CD4-positive, CD25-positive, alpha-beta regulatory T cell (primary cell): ENCODE measurements around the gene PRKAG2. TPM values are rescaled to one million over a fixed set of nuclear protein-coding genes. Genes with fewer than 3 reads are reported as not detected.
"Not testable (repeated sequence)": the region's sequence is repeated elsewhere in the genome, so short reads cannot be mapped to it uniquely, and the experiment has no call there.

ENCODE experiments used
- ATAC-seq, 2 donors: fragments of 150-1000 bp; cut with Tn5 transposase; one replicate each; pipeline ENCODE4 v1.10.0; 2021; ENCODE audit warnings: low read depth in 2 of 2, moderate number of reproducible peaks in 2 of 2, moderate library complexity in 1 of 2
- DNase-seq, 3 donors: peaks; one replicate each; pipeline versions ENCODE4 v3.0.0 to v3.0.0-alpha.2; 2012 to 2022; ENCODE audit warnings: mixed read lengths in 1 of 3
- H3K27ac ChIP-seq: one replicate; pipeline ENCODE4 v1.7.0; 2013; ENCODE audit warnings: mild to moderate bottlenecking, low read length; ENCODE audit not compliant: insufficient read depth, poor library complexity, severe bottlenecking
- H3K27me3 ChIP-seq: one replicate; pipeline ENCODE4 v1.7.0; 2013; ENCODE audit warnings: low read length; ENCODE audit not compliant: control insufficient read depth, insufficient read depth
- H3K36me3 ChIP-seq: one replicate; pipeline ENCODE4 v1.7.0; 2013; ENCODE audit warnings: mild to moderate bottlenecking, low read length, moderate library complexity; ENCODE audit not compliant: control insufficient read depth, insufficient read depth
- H3K4me1 ChIP-seq: 2 replicates; pipeline ENCODE4 v1.7.0; 2013; ENCODE audit warnings: mild to moderate bottlenecking, low read length; ENCODE audit not compliant: insufficient read depth, control insufficient read depth, poor library complexity, severe bottlenecking
- H3K4me3 ChIP-seq: one replicate; pipeline ENCODE4 v1.7.0; 2013; ENCODE audit warnings: low read depth, mild to moderate bottlenecking, low read length, moderate library complexity
- H3K9me3 ChIP-seq, 2 experiments: 1 replicate in 1 of 2; 2 replicates in 1 of 2; pipeline ENCODE4 v1.7.0; 2013; ENCODE audit warnings: low read length in 2 of 2, mild to moderate bottlenecking in 1 of 2, moderate library complexity in 1 of 2; ENCODE audit not compliant: control insufficient read depth in 2 of 2
- H3K27ac Mint-ChIP-seq, 3 donors: one replicate each; pipeline ENCODE4 v1.8.0; 2020 to 2022; ENCODE audit warnings: mild to moderate bottlenecking in 3 of 3, mixed read lengths in 3 of 3, moderate library complexity in 2 of 3
- H3K27me3 Mint-ChIP-seq: one replicate; pipeline ENCODE4 v1.8.0; 2022; ENCODE audit warnings: mild to moderate bottlenecking, mixed read lengths
- H3K36me3 Mint-ChIP-seq: one replicate; pipeline ENCODE4 v1.8.0; 2020; ENCODE audit warnings: mixed read lengths
- H3K4me1 Mint-ChIP-seq, 4 donors: one replicate each; pipeline ENCODE4 v1.8.0; 2020 to 2022; ENCODE audit warnings: mixed read lengths in 4 of 4, mild to moderate bottlenecking in 1 of 4
- H3K4me3 Mint-ChIP-seq, 4 donors: one replicate each; pipeline ENCODE4 v1.8.0; 2020 to 2022; ENCODE audit warnings: mild to moderate bottlenecking in 4 of 4, mixed read lengths in 4 of 4, moderate library complexity in 3 of 4
- H3K9me3 Mint-ChIP-seq, 7 donors: one replicate each; pipeline ENCODE4 v1.8.0; 2020 to 2022; ENCODE audit warnings: mixed read lengths in 7 of 7, mild to moderate bottlenecking in 3 of 7, moderate library complexity in 2 of 7
- polyA plus RNA-seq, 4 donors: library from polyadenylated mRNA; unstranded; fragments of 300-500 nt; fragmentation: Illumina TruSeq; gene quantifications; one replicate each; pipeline ENCODE4 v1.2.3, GENCODE V29; 2021
- total RNA-seq: library from RNA; stranded (reverse); gene quantifications from one replicate; pipeline ENCODE4 v1.2.3, GENCODE V29; 2022

Gene PRKAG2
- total and polyA plus RNA-seq, 5 donors from 2014 or later, result 19.9 to 43.0 (median 26.1) TPM

DNA sequence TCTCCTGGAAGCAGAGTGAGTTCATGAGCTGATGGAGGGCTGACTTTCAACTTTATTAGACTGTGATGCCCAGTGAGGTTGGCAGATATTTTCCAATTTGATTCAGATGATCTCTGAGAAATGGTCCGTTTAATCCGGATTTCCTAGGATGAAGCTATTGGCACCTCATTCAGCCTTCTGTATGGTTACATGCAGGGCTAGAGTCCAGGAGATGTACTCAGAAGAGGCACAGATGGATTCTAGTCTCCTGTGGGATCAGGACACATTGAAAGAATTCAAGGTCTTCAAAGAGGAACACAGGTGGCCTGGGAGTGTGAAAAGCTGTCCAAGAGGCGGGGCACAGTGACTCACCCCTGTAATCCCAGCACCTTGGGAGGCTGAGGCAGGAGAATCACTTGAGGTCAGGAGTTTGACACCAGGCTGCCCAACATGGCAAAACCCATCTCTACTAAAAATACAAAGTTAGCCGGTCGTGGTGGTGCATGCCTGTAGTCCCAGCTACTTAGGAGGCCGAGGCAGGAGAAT lies 334.2 kb downstream of the PRKAG2 start:
- DNase-seq (no peak), ATAC-seq (no peak)
- Histone ChIP-seq H3K27ac (no peak overlapping the region), H3K4me3 (no peak overlapping the region), H3K36me3 (no peaks in the 10 kb centered on the region), H3K9me3 (no peaks in the 10 kb centered on the region), H3K27me3 (peaks cover 5% of the 10 kb centered on the region), H3K4me1 (peaks cover 7% of the 10 kb centered on the region)
- H3K27me3 Mint-ChIP-seq, result peaks cover 45% of the 10 kb centered on the region
- peaks cover 0 to 16% (median 12%) of the 10 kb centered on the region in 4 donors for H3K4me1 Mint-ChIP-seq
- peaks cover 0 to 2% (median 0%) of the 10 kb centered on the region in 7 donors for H3K9me3 Mint-ChIP-seq
- H3K4me3 Mint-ChIP-seq, result no peak overlapping the region
- H3K36me3 Mint-ChIP-seq, result no peaks in the 10 kb centered on the region
- H3K27ac Mint-ChIP-seq, result no peak overlapping the region

DNA sequence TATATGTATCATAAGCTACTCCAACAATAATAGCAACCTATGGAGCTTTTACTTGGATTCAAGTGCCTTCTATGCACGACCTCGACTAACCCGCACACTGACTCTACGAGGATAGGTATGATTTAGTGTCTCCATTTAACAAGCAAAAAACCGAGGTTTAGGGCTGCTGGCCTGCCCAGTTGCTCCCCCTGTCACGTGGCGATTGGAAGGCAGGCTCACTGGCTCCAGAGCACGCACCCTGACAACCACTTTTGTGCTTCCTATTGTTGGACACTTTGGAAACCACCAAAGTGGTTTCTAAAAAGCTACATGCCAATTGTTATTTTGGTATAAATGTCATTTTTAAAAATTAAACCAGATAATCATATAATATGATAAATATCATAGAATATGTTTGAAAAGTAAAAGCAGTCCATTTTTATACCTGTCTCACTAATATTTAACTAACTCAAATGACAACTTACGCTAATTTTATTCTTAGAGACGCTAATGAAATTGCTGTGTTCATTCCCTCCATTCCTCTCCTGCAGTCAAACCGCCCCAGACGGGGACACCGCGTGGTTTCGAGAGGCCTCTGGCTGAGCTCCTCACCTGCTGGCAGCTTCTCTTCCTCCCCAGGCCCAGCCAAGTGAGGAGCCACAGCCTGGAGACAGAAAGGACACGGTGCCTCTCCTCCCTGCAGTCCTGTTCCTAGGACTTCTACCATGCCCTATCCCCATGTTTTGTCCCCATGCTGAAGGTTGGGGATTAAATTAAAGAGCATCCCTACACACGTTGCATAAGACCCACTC lies 335.0 kb downstream of the PRKAG2 start:
- H3K4me1 Mint-ChIP-seq, result peaks cover 0 to 12% (median 8%) of the 10 kb centered on the region in 4 donors
- Histone ChIP-seq H3K4me1 (peaks cover 4% of the 10 kb centered on the region), H3K27ac (no peak overlapping the region), H3K36me3 (no peaks in the 10 kb centered on the region), H3K4me3 (no peak overlapping the region), H3K27me3 (peaks cover 5% of the 10 kb centered on the region), H3K9me3 (no peaks in the 10 kb centered on the region)
- peaks cover 2% of the 10 kb centered on the region for H3K36me3 Mint-ChIP-seq
- ATAC-seq, result no peak
- no peak overlapping the region for H3K27ac Mint-ChIP-seq
- H3K27me3 Mint-ChIP-seq, result peaks cover 47% of the 10 kb centered on the region
- H3K9me3 Mint-ChIP-seq, result peaks cover 0 to 2% (median 0%) of the 10 kb centered on the region in 7 donors
- H3K4me3 Mint-ChIP-seq, result no peak overlapping the region
- no peak for DNase-seq

DNA sequence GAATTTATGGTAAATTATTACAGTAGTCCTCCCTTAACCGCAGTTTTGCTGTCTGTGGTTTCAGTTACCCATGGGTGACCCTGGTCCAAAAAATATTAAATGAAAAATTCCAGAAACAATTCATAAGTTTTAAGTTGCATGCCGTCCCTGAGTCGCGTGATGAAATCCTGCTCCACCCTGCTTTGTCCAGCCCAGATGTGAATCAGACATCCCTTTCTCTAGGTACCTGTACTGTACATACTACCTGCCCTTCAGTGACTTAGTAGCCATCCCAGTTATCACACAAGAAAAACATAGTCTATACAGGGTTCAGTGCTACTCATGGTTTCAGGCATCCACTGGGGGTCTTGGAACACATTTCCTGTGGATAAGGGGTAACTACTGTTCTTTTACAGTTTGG lies 336.8 kb downstream of the PRKAG2 start:
- Mint-ChIP-seq H3K4me1 (peaks cover 0 to 7% (median 3%) of the 10 kb centered on the region in 4 donors), H3K4me3 (no peak overlapping the region), H3K36me3 (peaks cover 3% of the 10 kb centered on the region), H3K27me3 (peaks cover 44% of the 10 kb centered on the region), H3K27ac (no peak overlapping the region), H3K9me3 (peaks cover 0 to 4% (median 0%) of the 10 kb centered on the region in 7 donors)
- DNase-seq (no peak), ATAC-seq (no peak)
- Histone ChIP-seq H3K27ac (no peak overlapping the region), H3K4me1 (no peaks in the 10 kb centered on the region), H3K4me3 (no peak overlapping the region), H3K9me3 (peaks cover 0 to 4% of the 10 kb centered on the region in 2 experiments), H3K27me3 (peaks cover 5% of the 10 kb centered on the region), H3K36me3 (no peaks in the 10 kb centered on the region)

DNA sequence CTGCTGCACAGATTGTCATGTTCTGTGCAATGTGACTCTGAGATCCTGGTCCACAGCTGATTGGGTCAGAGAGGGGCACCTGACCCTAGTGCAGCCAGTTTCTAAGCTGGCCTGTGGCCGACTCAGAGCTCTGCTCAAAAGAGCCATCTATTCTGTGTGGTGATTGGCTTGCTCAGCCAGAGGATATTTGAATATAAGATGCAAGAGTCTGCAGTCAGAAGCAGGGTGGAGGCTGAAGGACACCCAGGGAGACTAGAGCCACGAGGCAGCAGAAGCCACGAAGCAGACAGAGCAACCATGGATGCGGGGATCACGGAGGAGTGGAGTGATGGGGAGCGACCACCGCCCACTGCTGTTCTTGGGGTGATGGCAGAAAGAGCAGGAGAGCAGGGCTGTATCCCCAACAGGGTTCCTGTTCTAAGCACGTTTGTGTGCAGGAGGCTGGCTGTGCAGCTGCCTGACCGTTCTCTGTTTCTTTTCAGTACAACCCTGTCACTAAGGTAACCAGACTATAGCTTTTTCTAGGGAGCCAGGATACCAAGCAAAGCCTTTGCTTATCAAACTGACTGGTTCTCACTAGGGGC lies 337.7 kb downstream of the PRKAG2 start:
- peaks cover 0 to 4% (median 0%) of the 10 kb centered on the region in 7 donors for H3K9me3 Mint-ChIP-seq
- H3K36me3 Mint-ChIP-seq, result peaks cover 3% of the 10 kb centered on the region
- H3K27me3 ChIP-seq, result peaks cover 5% of the 10 kb centered on the region
- H3K4me3 Mint-ChIP-seq, result no peak overlapping the region
- H3K4me3 ChIP-seq, result no peak overlapping the region
- no peak overlapping the region for H3K27ac Mint-ChIP-seq
- H3K27ac ChIP-seq, result no peak overlapping the region
- H3K36me3 ChIP-seq, result no peaks in the 10 kb centered on the region
- H3K27me3 Mint-ChIP-seq, result peaks cover 37% of the 10 kb centered on the region
- DNase-seq (no peak), ATAC-seq (no peak)
- H3K4me1 Mint-ChIP-seq, result peaks cover 0 to 7% (median 3%) of the 10 kb centered on the region in 4 donors
- H3K4me1 ChIP-seq, result no peaks in the 10 kb centered on the region
- H3K9me3 ChIP-seq, result peaks cover 0 to 4% of the 10 kb centered on the region in 2 experiments

DNA sequence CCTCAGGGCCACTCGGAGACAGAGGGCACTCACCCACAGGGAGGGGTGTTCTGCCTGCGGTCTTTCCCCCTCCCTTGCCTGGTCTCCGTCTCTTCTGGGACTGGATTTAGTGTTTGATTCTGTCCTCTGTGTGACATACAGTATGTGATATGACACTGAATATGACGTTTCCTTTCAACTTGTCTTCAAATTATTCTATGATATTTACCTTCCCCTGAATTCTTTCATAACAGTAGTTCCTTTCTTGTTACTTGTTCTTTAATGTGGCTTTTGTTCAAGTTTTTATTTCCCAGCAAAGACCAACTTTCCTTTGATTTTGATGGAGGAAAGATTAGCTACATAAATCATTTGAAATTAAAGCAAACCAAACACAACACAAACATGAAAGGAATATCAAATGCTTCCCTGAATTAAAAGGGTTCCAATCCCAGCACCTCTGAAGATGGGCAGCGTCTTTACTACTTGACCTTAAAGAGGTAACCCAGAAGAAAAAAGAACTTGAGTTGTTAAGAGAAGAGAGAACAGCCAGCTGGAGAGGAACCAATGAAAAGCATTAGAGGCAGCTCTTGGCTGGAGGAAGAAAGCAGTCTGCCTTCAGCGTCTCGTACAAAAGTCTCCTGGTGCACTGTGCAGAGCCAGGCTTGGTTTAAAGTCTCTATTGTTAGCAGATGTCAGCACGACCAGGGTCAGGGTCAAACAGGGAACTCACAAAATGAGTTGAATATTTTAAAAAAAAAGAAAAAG lies 338.9 kb downstream of the PRKAG2 start:
- Histone ChIP-seq H3K4me1 (no peaks in the 10 kb centered on the region), H3K27me3 (peaks cover 5% of the 10 kb centered on the region), H3K27ac (no peak overlapping the region), H3K36me3 (no peaks in the 10 kb centered on the region), H3K4me3 (no peak overlapping the region), H3K9me3 (peaks cover 0 to 4% of the 10 kb centered on the region in 2 experiments)
- ATAC-seq, result no peak
- H3K27ac Mint-ChIP-seq, result no peak overlapping the region
- H3K36me3 Mint-ChIP-seq, result peaks cover 3% of the 10 kb centered on the region
- peaks cover 39% of the 10 kb centered on the region for H3K27me3 Mint-ChIP-seq
- DNase-seq, result no peak
- H3K4me3 Mint-ChIP-seq, result no peak overlapping the region
- peaks cover 0 to 7% (median 3%) of the 10 kb centered on the region in 4 donors for H3K4me1 Mint-ChIP-seq
- peaks cover 0 to 4% (median 0%) of the 10 kb centered on the region in 7 donors for H3K9me3 Mint-ChIP-seq

DNA sequence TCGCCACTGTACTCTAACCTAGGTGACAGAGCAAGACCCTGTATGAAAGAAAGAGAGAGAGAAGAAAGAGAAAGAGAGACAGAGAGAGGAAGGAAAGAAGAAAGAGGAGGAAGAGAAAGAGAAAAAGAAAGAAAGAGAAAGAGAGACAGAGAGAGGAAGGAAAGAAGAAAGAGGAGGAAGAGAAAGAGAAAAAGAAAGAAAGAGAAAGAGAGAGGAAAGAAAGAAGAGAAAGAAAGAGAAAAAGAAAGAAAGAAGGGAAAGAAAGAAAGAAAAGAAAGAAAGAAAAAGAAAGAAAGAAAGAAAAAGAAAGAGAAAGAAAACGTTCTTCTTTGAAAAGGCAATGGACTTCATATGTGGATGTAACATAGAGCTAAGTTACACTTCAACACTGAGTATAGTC lies 340.7 kb downstream of the PRKAG2 start:
- not testable (repeated sequence) for H3K27ac ChIP-seq

DNA sequence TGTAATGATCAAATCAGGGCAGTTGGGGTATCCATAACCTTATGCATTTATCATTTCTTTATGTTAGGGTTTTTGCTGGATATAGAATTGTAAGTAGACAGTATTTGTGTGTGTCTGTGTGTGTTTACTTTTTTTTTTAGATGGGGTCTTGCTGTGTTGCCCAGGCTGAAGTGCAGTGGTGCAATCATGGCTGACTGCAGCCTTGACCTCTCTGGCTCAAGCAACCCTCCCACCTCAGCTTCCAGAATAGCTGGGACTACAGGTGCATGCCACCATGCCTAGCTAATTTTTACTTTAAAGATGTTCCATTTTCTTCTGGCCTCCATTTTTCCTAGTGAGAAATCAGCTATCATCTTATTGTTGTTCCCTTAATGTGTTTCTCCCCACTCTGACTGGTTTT lies 347.1 kb downstream of the PRKAG2 start:
- Histone ChIP-seq H3K36me3 (no peaks in the 10 kb centered on the region), H3K9me3 (peaks cover 14% of the 10 kb centered on the region in 2 experiments), H3K4me1 (no peaks in the 10 kb centered on the region), H3K27ac (no peak overlapping the region), H3K4me3 (no peak overlapping the region), H3K27me3 (peaks cover 9% of the 10 kb centered on the region)
- H3K36me3 Mint-ChIP-seq, result peaks cover 4% of the 10 kb centered on the region
- no peak overlapping the region for H3K4me3 Mint-ChIP-seq
- no peaks in the 10 kb centered on the region for H3K4me1 Mint-ChIP-seq
- peaks cover 2 to 16% (median 7%) of the 10 kb centered on the region in 7 donors for H3K9me3 Mint-ChIP-seq
- DNase-seq (no peak), ATAC-seq (no peak)
- peaks cover 19% of the 10 kb centered on the region for H3K27me3 Mint-ChIP-seq
- H3K27ac Mint-ChIP-seq, result no peak overlapping the region

More for the DNA sequence above, 340.7 kb downstream of the PRKAG2 start:
- H3K27ac Mint-ChIP-seq, DNase-seq, H3K27me3 ChIP-seq, H3K36me3 ChIP-seq, H3K4me3 ChIP-seq, ATAC-seq, H3K4me3 Mint-ChIP-seq, H3K9me3 Mint-ChIP-seq, H3K4me1 Mint-ChIP-seq, H3K36me3 Mint-ChIP-seq, H3K4me1 ChIP-seq, H3K9me3 ChIP-seq: not testable (repeated sequence)
- H3K27me3 Mint-ChIP-seq, result peaks cover 49% of the 10 kb centered on the region
